Transverse colon (tissue), 4 donors: Measurements from ENCODE around the gene MOB3B. TPM values are rescaled to one million over a fixed set of nuclear protein-coding genes. Genes with fewer than 3 reads are reported as not detected.

ENCODE experiments used
- DNase-seq: peaks from one replicate; pipeline ENCODE4 v3.0.0-alpha.2; 2019
- H3K27ac ChIP-seq, 4 donors: fragments of 200-600 bp; sonication (generic); 2 replicates each; pipeline ENCODE4 v1.5.1; 2016 to 2018; ENCODE audit warnings: inconsistent platforms in 4 of 4
- H3K27me3 ChIP-seq: fragments of 200-600 bp; sonication (generic); 2 replicates; pipeline ENCODE4 v1.5.1; 2017; ENCODE audit warnings: inconsistent platforms
- H3K36me3 ChIP-seq, 4 donors: fragments of 200-600 bp; sonication (generic); 2 replicates each; pipeline ENCODE4 v1.5.1; 2017 to 2019; ENCODE audit warnings: inconsistent platforms in 4 of 4
- H3K4me1 ChIP-seq, 4 donors: fragments of 200-600 bp; sonication (generic); 2 replicates each; pipeline ENCODE4 v1.5.1; 2017 to 2020; ENCODE audit warnings: inconsistent platforms in 4 of 4
- H3K4me3 ChIP-seq, 4 donors: fragments of 200-600 bp; sonication (generic); 1 replicate in 1 of 4; 2 replicates in 3 of 4; pipeline versions ENCODE4 v1.5.1 to v1.6.1; 2017 to 2019; ENCODE audit warnings: inconsistent platforms in 4 of 4
- H3K9me3 ChIP-seq, 2 donors: fragments of 200-600 bp; sonication (generic); 2 replicates each; pipeline ENCODE4 v1.5.1; 2017 to 2019; ENCODE audit warnings: inconsistent platforms in 2 of 2
- EP300 ChIP-seq: sonication (generic); formaldehyde crosslinking; IDR thresholded peaks from one replicate; pipeline ENCODE4 v1.6.1; 2017; ENCODE audit warnings: antibody characterized with exemption, low read depth
- POLR2A ChIP-seq: fragments of 450-650 bp; IDR thresholded peaks from one replicate; pipeline ENCODE4 v1.6.1; 2016; ENCODE audit warnings: antibody characterized with exemption, mild to moderate bottlenecking, moderate library complexity
- POLR2AphosphoS5 ChIP-seq, 3 donors: sonication (generic); formaldehyde crosslinking; IDR thresholded peaks; one replicate each; pipeline ENCODE4 v1.6.1; 2016; ENCODE audit warnings: antibody characterized with exemption in 3 of 3
- WGBS, 2 donors: methylation state at CpG; one replicate each; pipeline ENCODE4 v1.1.5; 2018; ENCODE audit warnings: low coverage in 1 of 2; 5-methylcytosine and 5-hydroxymethylcytosine counted together
- in situ Hi-C, 4 donors: fragments of 200-750 bp; cut with MboI; loops; one replicate each; pipeline versions ENCODE4 v1.15.0 to v1.15.1; 2017; ENCODE audit warnings: low sequenced_read_pairs in 3 of 4, low pct_ligation_motif_present in 1 of 4, low pct_unique_long_range_greater_than_20kb in 1 of 4
- intact Hi-C: fragments of 100-400 bp; cut with DNase I; formaldehyde crosslinking; loops from one replicate; pipeline ENCODE4 v1.15.1; 2023; ENCODE audit warnings: low total_unique reads
- total RNA-seq, 4 donors: library from RNA; depleted of rRNA; stranded (reverse); fragments of >200 nt; gene quantifications; one replicate each; pipeline ENCODE4 v1.1.0, GENCODE V29; 2016
- TF ChIP-seq, protein P1 (sequence below), 5 experiments: fragments of 200-600 bp in 3 of 5; fragments of 450-650 bp in 2 of 5; sonication (generic) in 3 of 5; IDR thresholded peaks; 1 replicate in 2 of 5; 2 replicates in 3 of 5; pipeline ENCODE4 v1.5.1; 2016 to 2017; ENCODE audit warnings: antibody characterized with exemption in 5 of 5, inconsistent platforms in 3 of 5, mild to moderate bottlenecking in 2 of 5, moderate library complexity in 1 of 5

The MOB3B gene
- total RNA-seq, 4 donors from 2014 or later = 18.3 to 39.7 (median 29.1) TPM

DNA sequence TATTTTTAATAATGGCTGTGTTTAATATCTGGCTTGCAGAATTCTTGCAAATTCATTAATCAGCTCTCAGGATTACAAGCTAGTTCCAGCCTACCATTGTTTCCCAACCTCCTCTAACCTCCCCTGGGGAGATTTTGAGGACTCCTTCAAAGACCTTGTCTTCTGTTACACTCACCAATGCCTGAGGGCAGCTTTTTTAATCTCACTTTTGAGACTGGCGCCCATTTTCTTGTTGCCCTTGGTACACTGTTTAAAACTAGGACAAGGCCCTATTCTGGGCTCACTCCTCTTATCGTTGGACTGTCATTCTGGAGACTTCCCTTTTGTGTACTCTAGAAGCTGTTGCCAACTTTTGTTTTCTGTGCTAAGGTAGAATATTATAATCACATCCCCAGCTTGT is 219.0 kb downstream of the MOB3B start:
- WGBS, 2 donors = 74 to 87% methylated on average over 2 of the region's 2 CpGs
- intact Hi-C loops = no loop called here

GRCh38 chr9:27308691-27309390 is 220.8 kb downstream of the MOB3B start:
- DNase-seq = no peak
- in situ Hi-C loops (no loop called here), intact Hi-C loops (no loop called here)
- Histone ChIP-seq H3K27me3 (no peaks in the 10 kb centered on the region), H3K27ac (no peak overlapping the region), H3K4me1 (no peaks in the 10 kb centered on the region), H3K4me3 (no peak overlapping the region), H3K9me3 (no peaks in the 10 kb centered on the region), H3K36me3 (no peaks in the 10 kb centered on the region)
- 75 to 81% methylated on average over 1 to 4 of the region's 4 CpGs for WGBS, 2 donors
- TF ChIP-seq, protein P1, sequence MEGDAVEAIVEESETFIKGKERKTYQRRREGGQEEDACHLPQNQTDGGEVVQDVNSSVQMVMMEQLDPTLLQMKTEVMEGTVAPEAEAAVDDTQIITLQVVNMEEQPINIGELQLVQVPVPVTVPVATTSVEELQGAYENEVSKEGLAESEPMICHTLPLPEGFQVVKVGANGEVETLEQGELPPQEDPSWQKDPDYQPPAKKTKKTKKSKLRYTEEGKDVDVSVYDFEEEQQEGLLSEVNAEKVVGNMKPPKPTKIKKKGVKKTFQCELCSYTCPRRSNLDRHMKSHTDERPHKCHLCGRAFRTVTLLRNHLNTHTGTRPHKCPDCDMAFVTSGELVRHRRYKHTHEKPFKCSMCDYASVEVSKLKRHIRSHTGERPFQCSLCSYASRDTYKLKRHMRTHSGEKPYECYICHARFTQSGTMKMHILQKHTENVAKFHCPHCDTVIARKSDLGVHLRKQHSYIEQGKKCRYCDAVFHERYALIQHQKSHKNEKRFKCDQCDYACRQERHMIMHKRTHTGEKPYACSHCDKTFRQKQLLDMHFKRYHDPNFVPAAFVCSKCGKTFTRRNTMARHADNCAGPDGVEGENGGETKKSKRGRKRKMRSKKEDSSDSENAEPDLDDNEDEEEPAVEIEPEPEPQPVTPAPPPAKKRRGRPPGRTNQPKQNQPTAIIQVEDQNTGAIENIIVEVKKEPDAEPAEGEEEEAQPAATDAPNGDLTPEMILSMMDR (IDR thresholded peaks at IDR 0.05) = no peak
- TF ChIP-seq EP300 (no peak), POLR2AphosphoS5 (IDR thresholded peaks at IDR 0.05) (no peak), POLR2A (no peak)

More for the DNA sequence above, 219.0 kb downstream of the MOB3B start:
- in situ Hi-C loops = no loop called here
- no peak for DNase-seq
- H3K27me3 ChIP-seq = no peaks in the 10 kb centered on the region
- TF ChIP-seq, protein P1 (IDR thresholded peaks at IDR 0.05) = no peak
- TF ChIP-seq POLR2AphosphoS5 (IDR thresholded peaks at IDR 0.05) (no peak), POLR2A (no peak), EP300 (no peak)
- no peaks in the 10 kb centered on the region for H3K36me3 ChIP-seq
- H3K27ac ChIP-seq = no peak overlapping the region
- H3K4me3 ChIP-seq = no peak overlapping the region
- no peaks in the 10 kb centered on the region for H3K4me1 ChIP-seq
- no peaks in the 10 kb centered on the region for H3K9me3 ChIP-seq

- H3K4me3 ChIP-seq = no peak overlapping the region
- in situ Hi-C loops (no loop called here), intact Hi-C loops (no loop called here)
Observed at GRCh38 chr9:27304521-27304920, 225.1 kb downstream of the MOB3B start.

DNA sequence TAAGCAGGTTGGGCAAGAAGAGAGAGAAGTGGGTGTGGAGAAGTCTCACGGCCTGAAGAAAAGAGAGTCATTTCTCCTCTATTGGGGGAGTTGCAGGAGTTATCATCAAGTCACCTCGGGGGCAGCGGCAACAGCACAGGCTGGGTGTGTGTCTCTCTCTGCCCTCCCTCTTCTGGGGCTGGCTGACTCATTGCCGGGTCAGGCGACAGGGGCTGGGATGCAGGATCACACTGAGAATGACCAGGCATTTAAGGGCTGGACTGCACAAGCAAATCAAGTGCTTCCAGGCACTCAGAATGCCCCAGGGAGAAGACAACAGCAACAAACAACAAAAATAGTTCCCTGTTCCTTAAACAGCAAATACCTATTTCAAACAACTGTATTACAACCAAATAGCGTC is 226.4 kb downstream of the MOB3B start:
- in situ Hi-C loops = no loop called here
- intact Hi-C loops = no loop called here
- H3K27me3 ChIP-seq = no peaks in the 10 kb centered on the region
- TF ChIP-seq, protein P1 (IDR thresholded peaks at IDR 0.05) = no peak
- TF ChIP-seq POLR2A (no peak), POLR2AphosphoS5 (IDR thresholded peaks at IDR 0.05) (no peak), EP300 (no peak)
- no peaks in the 10 kb centered on the region for H3K36me3 ChIP-seq
- no peak for DNase-seq
- no peak overlapping the region for H3K4me3 ChIP-seq
- H3K9me3 ChIP-seq = no peaks in the 10 kb centered on the region
- 55 to 64% methylated on average over 4 to 5 of the region's 6 CpGs for WGBS, 2 donors
- no peak overlapping the region for H3K27ac ChIP-seq
- H3K4me1 ChIP-seq = no peaks in the 10 kb centered on the region

More at GRCh38 chr9:27304521-27304920, 225.1 kb downstream of the MOB3B start:
- H3K27me3 ChIP-seq = no peaks in the 10 kb centered on the region
- H3K36me3 ChIP-seq = no peaks in the 10 kb centered on the region
- DNase-seq = no peak
- TF ChIP-seq, protein P1 (IDR thresholded peaks at IDR 0.05) = no peak
- no peak for TF ChIP-seq POLR2A
- TF ChIP-seq EP300 = no peak
- no peak for TF ChIP-seq POLR2AphosphoS5 (IDR thresholded peaks at IDR 0.05)
- no peak overlapping the region for H3K27ac ChIP-seq
- WGBS, 2 donors = 86 to 89% methylated on average over 1 of the region's 1 CpG
- no peaks in the 10 kb centered on the region for H3K4me1 ChIP-seq
- H3K9me3 ChIP-seq = no peaks in the 10 kb centered on the region
